ENCODE data around the gene CACNA2D4.

GRCh38 chr12:1965916-1966315, 47.5 kb upstream of the CACNA2D4 start:
- TF ChIP-seq CTCF (IDR thresholded peaks at IDR 0.05), result no peak
- TF ChIP-seq POLR2A (IDR thresholded peaks at IDR 0.05), result no peak

Measured in thyroid gland (tissue), 4 donors.